Activated CD4-positive, alpha-beta T cell treated with anti-CD3 and anti-CD28 coated beads for 1 hour (primary cell): ENCODE results near the gene SNRNP70.
"Not testable (repeated sequence)": the region's sequence is repeated elsewhere in the genome, so short reads cannot be mapped to it uniquely, and the experiment has no call there.

Experiments used
- DNase-seq: peaks from one replicate; pipeline ENCODE4 v3.0.0-alpha.2; 2020

SNRNP70 gene

DNA sequence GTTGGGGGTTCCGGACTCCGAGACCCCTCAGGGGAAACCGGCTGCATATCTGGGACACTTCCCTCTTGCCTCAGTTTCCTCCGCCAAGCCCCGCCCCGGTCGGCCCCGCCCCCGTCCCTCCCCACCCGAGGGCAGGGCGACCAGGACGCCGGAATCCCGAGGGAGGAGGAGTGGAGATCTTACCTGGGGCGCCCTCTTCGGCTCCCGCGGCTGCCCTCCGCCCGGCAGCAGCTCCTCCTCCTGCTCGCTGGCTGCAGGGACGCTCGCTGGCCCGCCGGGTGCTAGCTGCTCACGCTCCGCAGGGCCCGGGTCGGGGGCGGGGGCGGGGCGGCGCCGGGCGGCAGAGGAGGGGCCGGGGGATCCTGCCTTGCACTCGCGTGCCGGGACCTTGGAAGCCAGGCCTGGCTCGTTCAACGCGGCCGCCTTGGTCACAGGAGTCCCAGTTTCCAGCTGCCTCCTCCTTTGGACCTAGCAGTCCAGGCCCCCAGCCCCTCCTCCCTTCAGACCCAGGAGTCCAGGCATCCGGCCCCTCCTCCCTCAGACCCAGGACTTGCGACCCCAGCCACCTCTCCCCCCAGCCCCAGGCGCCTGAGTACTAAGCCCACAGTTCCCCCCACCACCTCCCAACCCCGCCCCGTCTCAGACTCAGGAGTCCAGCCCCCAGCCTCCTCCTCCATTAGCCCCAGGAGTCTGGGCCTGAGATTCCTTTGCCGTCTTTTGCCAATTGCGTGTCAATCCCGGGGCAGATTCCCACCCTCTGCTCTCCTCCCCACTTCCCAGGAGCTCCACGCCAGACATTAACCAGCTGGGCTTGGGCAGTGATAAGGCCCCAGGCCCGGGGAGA is 20.3 kb upstream of the SNRNP70 start, which contains the start of gene NTF4:
NTF4 (minus strand) TSS at position 51 of the 844 bp plus-strand sequence. CDS start 2,821 bp downstream, outside the sequence.
- DNase-seq = no peak

DNA sequence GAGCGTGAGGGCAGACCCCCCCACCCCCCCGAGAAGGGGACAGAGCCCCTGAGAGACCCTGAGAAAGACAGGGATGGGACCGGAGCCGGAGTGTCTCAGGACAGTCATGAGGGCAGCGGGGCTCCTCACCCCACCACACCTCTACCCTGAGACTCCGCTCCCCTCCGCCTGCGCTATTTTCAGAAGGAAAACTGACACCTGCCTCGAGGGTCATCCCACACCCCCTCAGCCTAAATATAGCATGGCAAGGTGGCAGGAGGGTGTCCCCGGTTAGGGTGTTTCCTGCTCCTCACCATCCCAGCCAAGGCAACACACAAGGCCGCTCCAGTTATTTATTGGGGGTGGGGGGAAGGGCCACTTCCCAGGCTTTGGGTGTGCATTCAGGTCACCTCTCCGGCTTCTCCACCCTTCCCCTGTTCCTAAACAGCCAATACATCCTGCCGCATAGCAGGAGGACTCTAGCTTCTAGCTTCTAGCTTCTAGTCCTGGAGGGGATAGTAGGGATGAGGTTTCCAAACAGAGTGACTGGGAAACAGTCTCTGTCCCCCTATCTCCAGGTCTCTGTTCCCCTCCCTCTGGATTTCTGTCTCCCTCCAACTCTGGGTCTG is 19.2 kb upstream of the SNRNP70 start:
- no peak for DNase-seq

DNA sequence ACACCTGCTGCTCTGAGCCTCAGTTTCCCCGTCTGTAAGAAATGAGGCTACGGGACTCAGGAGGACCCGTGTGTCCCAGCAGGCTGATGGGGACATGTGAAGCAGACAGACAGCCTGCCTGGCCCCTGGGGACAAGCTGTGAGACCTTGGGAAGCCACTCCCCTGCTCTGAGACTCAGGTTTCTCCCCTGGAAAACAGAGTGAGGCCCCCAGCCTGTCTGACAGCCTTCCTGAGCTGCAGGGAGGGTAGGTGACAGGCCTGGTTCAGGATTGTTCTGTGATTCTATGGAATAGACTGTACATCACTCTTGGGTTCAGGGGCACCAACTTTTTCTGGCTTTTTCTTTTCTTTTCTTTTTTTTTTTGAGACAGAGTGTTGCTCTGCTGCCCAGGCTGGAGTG is 17.7 kb upstream of the SNRNP70 start:
- no peak for DNase-seq

DNA sequence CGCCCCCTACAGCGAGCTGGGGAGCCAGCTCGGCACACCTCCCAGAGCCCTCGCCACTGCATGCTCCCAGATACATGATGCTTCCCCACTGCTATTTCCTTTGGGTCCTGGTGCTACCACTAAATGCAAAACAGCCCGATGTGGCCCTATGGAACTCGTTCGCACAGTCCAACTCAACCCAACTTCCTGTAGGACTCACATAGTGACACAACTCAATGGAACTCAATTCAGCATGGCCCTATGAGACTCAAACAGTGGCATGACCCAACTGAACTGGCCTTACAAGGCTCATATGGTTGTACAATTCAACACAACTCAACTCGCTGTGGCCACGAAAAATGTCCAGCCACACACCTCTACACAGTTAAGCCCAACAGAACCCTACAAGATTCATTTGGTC is 16.2 kb upstream of the SNRNP70 start:
- DNase-seq = no peak

DNA sequence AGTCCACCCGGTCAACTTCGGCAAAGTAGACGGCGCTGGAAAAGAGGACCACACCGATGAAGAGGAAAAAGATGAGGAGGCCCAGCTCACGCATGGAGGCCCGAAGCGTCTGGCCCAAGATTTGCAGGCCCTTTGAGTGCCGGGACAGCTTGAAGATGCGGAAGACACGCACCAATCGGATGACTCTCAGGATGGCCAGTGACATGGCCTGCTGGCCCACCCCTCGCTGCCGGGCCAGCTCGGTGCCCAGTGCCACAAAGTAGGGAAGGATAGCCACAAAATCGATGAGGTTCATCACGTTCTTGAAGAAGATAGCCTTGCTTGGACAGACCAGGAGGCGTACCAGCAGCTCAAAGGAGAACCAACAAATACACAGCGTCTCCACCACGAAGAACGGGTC is 14.8 kb upstream of the SNRNP70 start:
- no peak for DNase-seq

DNA sequence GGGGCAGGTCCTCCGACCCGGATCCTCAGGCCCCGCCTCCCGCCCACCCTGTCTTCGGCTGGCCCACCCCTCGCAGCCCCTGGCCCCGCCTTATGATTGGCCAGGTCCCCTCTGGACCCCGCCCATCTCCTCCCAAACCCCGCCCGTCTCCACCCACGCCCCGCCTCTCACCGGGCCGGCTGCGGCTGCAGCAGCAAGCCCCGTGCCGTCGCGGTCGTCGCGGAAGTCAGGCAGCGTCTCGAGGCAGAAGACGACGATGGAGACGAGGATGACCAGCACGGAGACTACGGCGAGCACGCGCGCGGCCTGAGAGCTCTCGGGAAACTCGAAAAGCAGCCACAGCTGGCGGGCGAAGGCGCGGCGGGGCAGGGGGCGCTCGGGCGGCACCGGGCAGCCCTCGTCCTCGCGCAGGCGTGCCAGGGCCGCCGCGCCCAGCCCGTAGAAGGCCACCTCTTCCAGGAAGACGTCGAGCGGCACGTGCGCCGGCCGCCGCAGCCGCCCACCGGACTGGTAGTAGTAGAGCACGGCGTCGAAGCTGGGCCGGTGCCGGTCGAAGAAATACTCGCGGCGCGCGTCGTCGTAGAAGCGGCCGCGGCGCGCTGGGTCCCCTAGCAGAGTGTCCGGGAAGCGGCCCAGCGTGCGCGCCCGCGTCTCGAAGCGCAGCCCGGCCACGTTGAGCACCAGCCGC is 13.2 kb upstream of the SNRNP70 start:
- DNase-seq = no peak

DNA sequence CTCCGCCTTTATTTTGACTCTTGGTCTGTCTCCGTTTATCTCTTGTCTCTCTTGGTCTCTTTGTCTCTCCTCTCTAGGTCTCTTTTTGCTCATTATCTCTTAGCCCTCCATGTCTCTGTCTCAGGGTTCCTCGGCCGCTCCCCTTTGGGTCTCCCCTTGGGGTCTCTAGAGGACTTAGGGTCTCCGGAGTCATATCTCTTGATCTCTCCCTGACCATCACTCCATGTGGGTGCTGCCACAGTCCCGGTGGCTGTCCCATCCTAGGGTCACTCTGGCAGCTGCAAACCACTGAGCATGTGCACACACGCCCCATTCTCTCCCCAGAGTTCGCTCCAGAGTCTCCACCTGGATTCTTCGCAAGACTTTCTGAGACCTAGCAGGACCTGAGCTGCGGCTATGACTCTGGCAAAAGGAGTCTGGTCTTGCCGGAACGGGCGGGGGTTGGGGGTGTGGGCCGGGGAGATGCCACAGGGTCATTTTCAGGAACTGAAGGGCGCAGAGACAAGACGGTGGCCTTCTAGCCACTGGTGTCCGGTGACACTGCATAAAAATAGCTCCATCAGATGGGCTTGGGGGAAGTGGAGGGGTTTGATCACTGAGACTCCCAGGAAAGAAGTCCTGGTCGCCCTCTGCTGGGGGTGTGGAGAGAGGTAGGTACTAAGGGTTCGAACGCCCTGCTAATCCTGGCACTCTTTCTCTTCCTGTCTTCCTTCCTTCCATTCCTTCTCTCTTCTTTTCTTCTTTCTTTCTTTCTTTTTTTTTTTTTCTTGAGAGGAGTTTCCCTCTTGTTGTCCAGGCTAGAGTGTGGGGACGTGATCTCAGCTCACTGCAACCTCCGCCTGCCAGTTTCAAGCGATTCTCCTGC is 11.5 kb upstream of the SNRNP70 start:
- no peak for DNase-seq

DNA sequence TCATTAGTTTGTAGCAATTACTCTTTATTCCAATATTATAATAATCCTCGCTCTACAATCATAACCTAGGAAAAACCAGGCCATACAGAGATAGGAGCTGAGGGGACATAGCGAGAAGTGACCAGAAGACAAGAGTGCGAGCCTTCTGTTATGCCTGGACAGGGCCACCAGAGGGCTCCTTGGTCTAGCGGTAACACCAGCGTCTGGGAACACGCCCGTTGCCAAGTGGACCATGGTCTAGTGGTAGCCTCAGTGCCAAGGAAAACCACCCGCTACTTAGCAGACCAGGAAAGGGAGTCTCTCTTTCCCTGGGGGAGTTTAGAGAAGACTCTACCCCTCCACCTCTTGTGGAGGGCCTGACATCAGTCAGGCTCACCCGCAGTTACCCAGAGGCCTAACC is 10.4 kb upstream of the SNRNP70 start:
- not testable (repeated sequence) for DNase-seq

DNA sequence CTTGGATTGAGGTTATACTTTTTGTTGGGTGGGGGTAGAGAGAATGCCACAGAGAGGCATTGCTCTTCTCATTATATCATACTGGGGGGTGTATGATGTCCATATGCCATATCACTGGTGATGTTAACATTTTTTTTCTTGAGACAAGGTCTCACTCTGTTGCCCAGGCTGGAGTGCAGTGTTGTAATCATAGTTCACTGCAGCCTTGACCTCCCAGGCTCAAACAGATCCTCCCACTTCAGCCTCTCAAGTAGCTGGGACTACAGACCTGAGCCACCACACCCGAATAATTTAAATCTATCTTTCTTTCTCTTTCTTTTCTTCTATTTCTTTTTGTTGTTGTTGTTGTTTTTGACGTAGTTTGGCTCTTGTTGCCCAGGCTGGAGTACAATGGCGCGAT is 4.9 kb upstream of the SNRNP70 start:
- DNase-seq = no peak

DNA sequence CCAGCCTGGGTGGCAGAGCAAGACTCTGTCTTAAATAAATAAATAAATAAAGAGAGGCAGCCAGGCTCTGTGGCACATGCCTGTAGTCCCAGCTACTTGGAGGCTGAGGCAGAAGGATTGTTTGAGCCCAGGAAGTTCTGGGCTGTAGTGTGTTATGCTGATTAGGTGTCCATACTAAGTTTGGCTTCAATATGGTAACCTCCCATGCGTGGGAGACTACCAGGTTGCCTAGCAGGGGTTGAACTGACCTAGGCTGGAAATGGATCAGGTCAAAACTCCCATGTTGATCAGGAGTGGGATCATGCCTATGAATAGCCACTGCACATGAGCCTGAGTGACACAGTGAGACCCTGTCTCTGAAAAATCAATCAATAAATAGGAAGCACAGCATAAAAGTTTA is 4.0 kb upstream of the SNRNP70 start:
- no peak for DNase-seq

DNA sequence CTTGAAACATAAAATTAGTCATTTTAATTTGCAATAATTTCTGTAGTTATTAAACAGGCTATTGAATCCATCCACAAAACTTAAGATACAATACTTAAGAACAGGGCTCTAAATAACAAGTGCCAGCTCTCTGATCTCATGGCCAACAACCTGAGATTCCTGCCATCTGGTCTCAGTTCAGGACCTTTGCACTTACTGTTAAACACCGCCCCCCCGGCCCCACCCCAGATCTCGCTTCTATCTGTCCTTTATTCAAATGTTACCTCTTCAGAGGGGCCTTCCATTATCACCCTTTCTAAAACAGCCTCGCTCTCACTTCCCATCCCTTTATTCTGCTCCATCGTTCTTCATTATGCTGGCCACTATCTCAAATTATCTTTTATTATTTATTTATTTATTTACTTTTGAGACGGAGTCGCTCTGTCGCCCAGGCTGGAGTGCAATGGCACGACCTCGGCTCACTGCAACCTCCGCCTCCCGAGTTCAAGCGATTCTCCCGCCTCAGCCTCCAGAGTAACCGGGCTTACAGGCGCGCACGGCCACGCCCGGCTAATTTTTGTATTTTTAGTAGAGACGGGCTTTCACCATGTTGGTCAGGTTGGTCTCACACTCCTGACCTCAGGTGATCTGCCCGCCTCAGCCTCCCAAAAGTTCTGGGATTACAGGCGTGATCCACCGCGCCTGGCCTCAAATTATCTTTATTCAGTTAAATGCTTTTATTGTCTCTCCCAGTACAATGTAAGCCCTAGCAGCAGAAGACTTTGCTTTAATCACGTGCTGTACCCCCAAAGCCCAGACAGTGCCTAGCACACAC is 838 bp upstream of the SNRNP70 start:
- no peak for DNase-seq

DNA sequence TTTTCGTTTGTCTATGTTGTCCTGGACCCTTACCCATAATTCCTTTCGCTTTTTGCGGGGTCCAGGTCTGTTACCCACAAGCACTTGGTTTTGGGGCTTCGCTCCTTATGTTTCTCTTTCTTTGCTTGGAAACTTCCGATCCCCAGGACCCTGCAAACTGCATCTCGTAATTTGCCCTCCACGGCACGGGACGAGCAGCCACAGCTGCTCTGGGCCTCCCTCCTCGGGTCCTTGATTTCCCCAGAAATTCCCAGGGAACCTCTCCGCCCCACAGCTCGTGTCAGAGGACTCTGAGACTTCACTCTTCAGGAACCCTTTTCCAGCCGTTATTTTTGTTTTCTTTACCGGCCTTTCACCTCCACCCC is 599 bp downstream of the SNRNP70 start:
- DNase-seq = no peak

DNA sequence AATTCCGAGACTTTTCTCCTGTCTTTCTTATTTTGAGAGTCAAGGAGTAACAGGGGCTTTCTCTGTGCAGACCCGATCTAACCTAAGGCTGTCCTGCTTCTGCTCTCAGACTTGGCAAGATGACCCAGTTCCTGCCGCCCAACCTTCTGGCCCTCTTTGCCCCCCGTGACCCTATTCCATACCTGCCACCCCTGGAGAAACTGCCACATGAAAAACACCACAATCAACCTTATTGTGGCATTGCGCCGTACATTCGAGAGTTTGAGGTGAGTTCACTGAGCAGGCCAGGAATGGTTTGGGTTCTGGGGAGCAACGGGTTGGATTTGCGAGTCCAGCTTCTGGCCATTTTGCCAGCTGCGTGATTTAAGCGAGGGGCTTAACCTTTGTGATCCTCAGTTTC is 1.0 kb downstream of the SNRNP70 start:
- DNase-seq = no peak

DNA sequence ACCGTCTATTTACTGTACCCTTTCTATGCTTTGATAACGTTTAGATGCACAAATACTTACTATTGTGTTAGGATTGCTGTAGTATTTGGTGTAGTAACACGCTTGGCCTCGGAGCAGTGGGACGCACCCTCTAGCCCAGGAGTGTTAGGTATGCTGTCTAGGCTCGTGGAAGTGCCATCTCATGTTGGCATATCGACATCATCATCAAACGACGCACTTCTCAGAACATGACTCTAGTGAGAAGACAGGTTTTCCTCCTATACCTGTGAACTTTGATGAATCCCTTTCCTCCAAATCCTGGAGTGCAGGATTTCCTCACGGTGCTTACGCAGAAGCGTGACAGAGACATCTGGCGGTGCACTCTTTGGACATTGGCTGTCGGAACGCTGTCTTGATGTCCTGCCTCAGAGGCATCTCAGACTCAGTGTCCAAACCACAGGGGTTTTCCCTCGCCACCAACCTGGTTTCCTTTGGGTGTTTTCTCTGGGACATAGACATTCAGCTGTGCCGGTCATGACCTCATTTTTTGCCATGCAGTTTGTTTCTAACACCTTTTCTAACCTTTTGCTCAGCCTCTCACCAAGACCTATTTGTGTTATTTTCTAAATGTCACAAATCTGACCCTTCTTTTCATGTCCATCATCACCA is 6.3 kb downstream of the SNRNP70 start:
- DNase-seq = no peak

DNA sequence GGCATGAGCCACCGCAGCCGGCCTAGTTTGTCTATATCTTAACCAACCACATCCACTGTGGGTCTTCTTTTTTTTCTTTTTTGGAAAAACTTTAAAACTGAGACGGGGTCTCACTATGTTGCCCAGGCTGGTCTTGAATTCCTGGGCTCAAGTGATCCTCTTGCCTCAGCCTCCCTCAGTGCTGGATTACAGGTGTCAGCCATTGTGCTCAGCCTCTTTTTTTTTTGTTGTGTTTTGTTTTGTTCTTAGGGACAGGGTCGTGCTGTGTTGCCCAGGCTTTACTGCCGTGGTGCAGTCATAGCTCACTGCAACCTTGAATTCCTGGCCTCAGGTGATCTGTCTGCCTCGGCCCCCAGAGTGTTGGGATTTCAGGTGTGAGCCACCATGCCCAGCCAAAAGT is 7.4 kb downstream of the SNRNP70 start:
- no peak for DNase-seq

DNA sequence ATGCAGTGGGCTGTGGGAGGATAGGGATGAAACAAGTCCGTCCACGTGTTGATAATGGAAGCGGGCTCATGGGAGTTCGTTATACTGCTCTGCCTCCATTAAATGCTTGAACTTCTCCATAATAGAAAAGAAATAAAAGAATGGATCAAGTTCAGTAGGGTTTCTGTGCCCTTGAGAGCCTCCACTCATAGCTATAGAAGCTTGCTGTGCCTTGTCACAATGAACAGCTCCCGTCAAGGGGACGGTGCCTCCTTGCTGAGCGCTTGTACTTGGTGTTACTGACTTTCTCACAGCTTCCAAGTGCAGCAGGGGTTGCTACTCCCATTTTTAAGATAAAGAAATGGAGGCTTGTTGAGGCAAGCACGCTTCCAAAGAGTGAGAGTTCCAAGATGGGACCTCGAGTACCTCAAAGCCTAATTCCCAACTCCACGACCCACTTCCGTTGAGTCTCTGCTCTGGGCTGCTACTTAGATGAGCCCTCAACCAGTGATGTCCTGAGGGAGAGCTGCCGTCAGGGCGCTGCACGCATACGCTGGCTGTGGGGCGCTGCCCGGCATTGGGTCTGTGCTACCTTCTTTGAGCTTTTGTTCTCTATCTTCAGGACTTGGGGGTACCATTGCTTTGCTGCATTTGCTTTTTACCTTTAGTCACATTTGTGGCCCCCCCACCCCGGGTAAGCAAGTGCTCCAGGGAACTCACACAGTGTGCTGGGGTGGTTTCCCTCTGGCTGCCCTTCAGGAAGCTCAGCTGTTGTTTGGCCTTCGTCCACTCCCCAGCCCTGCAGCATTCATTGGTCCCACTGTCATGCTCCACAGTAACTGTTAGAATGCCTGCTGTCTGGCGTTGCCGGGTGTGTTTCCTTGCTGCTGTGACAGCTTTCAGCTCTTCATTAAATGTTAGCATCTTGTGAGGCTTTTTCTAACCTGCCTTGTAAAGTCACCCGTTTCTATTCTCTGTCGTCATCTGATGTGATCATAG is 9.5 kb downstream of the SNRNP70 start:
- no peak for DNase-seq

DNA sequence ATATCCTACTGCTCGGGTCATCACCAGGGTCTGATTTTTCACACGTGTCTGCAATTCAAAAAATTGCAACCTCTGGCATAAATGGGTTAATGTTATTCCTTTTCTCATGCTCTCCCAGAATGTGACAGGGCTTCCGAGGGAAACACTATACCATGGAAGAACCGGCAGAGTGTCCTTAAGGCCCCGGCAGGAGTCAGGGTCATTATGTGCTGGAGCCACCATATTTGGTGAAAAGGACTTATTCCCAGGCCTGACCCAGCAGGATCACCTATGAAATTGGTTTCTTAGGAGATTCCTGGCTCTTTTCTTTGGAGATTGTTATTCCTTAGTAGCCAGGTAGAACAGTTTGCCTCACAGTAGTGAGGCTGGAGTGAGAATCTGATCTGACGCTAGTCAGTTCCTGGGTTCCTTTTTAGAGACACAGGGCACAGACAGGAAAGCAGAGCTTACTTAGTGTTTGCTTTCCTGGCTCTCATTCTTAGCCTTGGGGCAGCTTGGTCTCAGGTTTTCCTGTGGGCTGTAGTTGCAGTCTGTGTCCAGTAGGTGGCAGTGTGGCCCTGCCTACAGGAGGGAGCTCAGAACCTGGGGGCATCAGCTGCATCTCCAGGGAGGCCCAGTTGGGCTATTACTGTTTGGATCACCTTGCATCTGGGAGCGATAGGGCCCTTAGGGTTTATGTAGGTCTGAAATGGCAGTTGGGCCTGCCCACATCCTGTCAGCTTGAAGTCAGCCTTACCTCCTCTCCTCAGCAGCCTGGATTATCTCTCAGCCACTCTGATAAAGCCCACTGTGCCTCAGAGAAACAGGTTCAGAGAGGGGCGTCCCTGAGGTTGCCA is 12.4 kb downstream of the SNRNP70 start:
- DNase-seq = peak; percentile 64

DNA sequence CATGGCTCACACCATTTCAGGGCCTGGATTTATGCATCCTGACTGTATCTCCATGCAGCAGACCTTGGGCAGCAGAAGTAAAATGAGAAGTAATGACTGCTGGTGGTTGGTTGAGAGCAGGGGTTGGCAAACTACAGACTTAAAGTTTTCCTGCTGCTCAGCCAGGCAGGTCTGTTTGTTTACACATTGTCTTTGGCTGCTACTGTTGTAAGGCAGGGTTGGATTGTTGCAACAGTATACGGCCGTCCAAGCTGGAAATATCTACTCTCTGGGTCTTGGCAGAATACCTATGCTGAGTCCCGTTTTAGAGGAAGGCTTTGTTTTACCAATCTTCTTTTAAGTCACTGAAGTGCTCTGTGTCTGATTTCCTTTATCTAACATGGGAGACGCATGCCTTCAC is 13.5 kb downstream of the SNRNP70 start:
- no peak for DNase-seq

DNA sequence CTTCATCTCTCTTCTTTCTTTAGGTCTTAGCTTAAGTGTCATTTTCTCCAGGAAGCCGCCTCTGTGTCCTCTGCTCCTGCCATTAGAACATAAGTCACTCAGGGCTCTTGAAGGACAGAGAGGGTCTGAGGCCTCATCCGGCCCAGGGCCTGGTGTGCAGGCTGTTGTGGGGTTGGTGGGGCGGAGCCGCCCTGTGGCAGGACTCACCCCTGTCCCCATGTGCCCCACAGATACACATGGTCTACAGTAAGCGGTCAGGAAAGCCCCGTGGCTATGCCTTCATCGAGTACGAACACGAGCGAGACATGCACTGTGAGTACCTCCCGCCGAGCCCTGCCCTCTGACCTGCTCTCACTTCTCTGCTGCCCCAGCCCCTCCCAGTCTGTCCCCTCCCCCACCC is 15.9 kb downstream of the SNRNP70 start:
- DNase-seq = no peak
